H9 (cell line): Measurements from ENCODE around the gene RHBDD2. TPM values are rescaled to one million over a fixed set of nuclear protein-coding genes. Genes with fewer than 3 reads are reported as not detected.

Experiments used
- DNase-seq: peaks from one replicate; pipeline ENCODE4 v3.0.0-alpha.2; 2017
- H2AFZ ChIP-seq: one replicate; pipeline ENCODE4 v1.6.1; 2013; ENCODE audit warnings: mild to moderate bottlenecking, low read length, control low read depth, moderate library complexity
- H2AK5ac ChIP-seq: 2 replicates; pipeline ENCODE4 v1.6.1; 2013; ENCODE audit warnings: low read length, control low read depth, mixed read lengths; ENCODE audit not compliant: insufficient read length
- H2BK120ac ChIP-seq: one replicate; pipeline ENCODE4 v1.6.1; 2013; ENCODE audit warnings: low read depth, mild to moderate bottlenecking, low read length, control low read depth, inconsistent platforms; ENCODE audit not compliant: poor library complexity, severe bottlenecking
- H2BK12ac ChIP-seq: 2 replicates; pipeline ENCODE4 v1.6.1; 2013; ENCODE audit warnings: low read length, control low read depth, mixed read lengths, low read depth; ENCODE audit not compliant: insufficient read length
- H2BK15ac ChIP-seq: 2 replicates; pipeline ENCODE4 v1.6.1; 2013; ENCODE audit warnings: low read depth, low read length, control low read depth
- H2BK20ac ChIP-seq: one replicate; pipeline ENCODE4 v1.6.1; 2013; ENCODE audit warnings: low read depth, mild to moderate bottlenecking, low read length, control low read depth, inconsistent platforms; ENCODE audit not compliant: poor library complexity, severe bottlenecking
- H2BK5ac ChIP-seq: 2 replicates; pipeline ENCODE4 v1.6.1; 2013; ENCODE audit warnings: low read length, control low read depth, mixed read lengths; ENCODE audit not compliant: insufficient read length
- H3K14ac ChIP-seq: 2 replicates; pipeline ENCODE4 v1.6.1; 2013; ENCODE audit warnings: low read length, control low read depth; ENCODE audit not compliant: insufficient read depth
- H3K18ac ChIP-seq: 2 replicates; pipeline ENCODE4 v1.6.1; 2013; ENCODE audit warnings: low read depth, mild to moderate bottlenecking, mixed read lengths, low read length, control low read depth; ENCODE audit not compliant: insufficient read length
- H3K23ac ChIP-seq: 2 replicates; pipeline ENCODE4 v1.6.1; 2013; ENCODE audit warnings: low read length, control low read depth, mixed read lengths, low read depth; ENCODE audit not compliant: insufficient read length
- H3K23me2 ChIP-seq: 2 replicates; pipeline ENCODE4 v1.6.1; 2013; ENCODE audit warnings: low read depth, mild to moderate bottlenecking, mixed read lengths, low read length, control low read depth; ENCODE audit not compliant: insufficient read length, poor library complexity, severe bottlenecking
- H3K27ac ChIP-seq: 2 replicates; pipeline ENCODE4 v1.5.1; 2013; ENCODE audit warnings: low read length, control low read depth, mixed read lengths, low read depth; ENCODE audit not compliant: insufficient read length
- H3K27me3 ChIP-seq: 2 replicates; pipeline ENCODE4 v1.6.1; 2013; ENCODE audit warnings: low read length, control low read depth, inconsistent platforms; ENCODE audit not compliant: insufficient read depth
- H3K4ac ChIP-seq: 2 replicates; pipeline ENCODE4 v1.6.1; 2013; ENCODE audit warnings: low read depth, mild to moderate bottlenecking, control low read depth, inconsistent platforms, low read length, moderate library complexity
- H3K4me1 ChIP-seq: 2 replicates; pipeline ENCODE4 v1.6.1; 2013; ENCODE audit warnings: low read length, control low read depth, inconsistent platforms; ENCODE audit not compliant: insufficient read depth
- H3K4me2 ChIP-seq: 2 replicates; pipeline ENCODE4 v1.6.1; 2013; ENCODE audit warnings: low read length, control low read depth, mixed read lengths; ENCODE audit not compliant: insufficient read length, insufficient read depth
- H3K56ac ChIP-seq: 2 replicates; pipeline ENCODE4 v1.6.1; 2013; ENCODE audit warnings: low read depth, mild to moderate bottlenecking, mixed read lengths, low read length, control low read depth; ENCODE audit not compliant: insufficient read length
- H3K79me1 ChIP-seq: 2 replicates; pipeline ENCODE4 v1.6.1; 2013; ENCODE audit warnings: low read depth, mild to moderate bottlenecking, moderate library complexity, low read length, control low read depth, inconsistent platforms; ENCODE audit not compliant: insufficient read depth, poor library complexity, severe bottlenecking
- H3K79me2 ChIP-seq: 2 replicates; pipeline ENCODE4 v1.6.1; 2013; ENCODE audit warnings: low read length, control low read depth, inconsistent platforms; ENCODE audit not compliant: insufficient read depth
- H3K9ac ChIP-seq: 2 replicates; pipeline ENCODE4 v1.6.1; 2013; ENCODE audit warnings: low read length, control low read depth, mixed read lengths; ENCODE audit not compliant: insufficient read length; ENCODE audit errors: extremely low read depth
- H3K9me3 ChIP-seq: one replicate; pipeline ENCODE4 v1.6.1; 2013; ENCODE audit warnings: low read depth, low read length, inconsistent platforms; ENCODE audit not compliant: control insufficient read depth
- H3T11ph ChIP-seq: one replicate; pipeline ENCODE4 v1.6.1; 2013; ENCODE audit warnings: mild to moderate bottlenecking, low read length, control low read depth, inconsistent platforms
- H4K20me1 ChIP-seq: one replicate; pipeline ENCODE4 v1.6.1; 2013; ENCODE audit not compliant: control insufficient read depth, insufficient read length, insufficient read depth
- H4K5ac ChIP-seq: 2 replicates; pipeline ENCODE4 v1.6.1; 2013; ENCODE audit warnings: low read depth, mild to moderate bottlenecking, mixed read lengths, low read length, control low read depth; ENCODE audit not compliant: insufficient read length
- H4K8ac ChIP-seq: replicated peaks from 2 replicates; pipeline ENCODE4 v1.6.1; 2013; ENCODE audit warnings: low read length, control low read depth, mixed read lengths, low read depth; ENCODE audit not compliant: insufficient read length
- H4K91ac ChIP-seq: 2 replicates; pipeline ENCODE4 v1.6.1; 2013; ENCODE audit warnings: low read depth, mild to moderate bottlenecking, moderate library complexity, mixed read lengths, low read length, control low read depth; ENCODE audit not compliant: insufficient read length
- H3K27ac Mint-ChIP-seq, 3 experiments: 2 replicates in 2 of 3; 3 replicates in 1 of 3; pipeline ENCODE4 v1.8.0; 2020 to 2021; ENCODE audit warnings: mixed read lengths in 3 of 3, mild to moderate bottlenecking in 1 of 3, moderate library complexity in 1 of 3
- H3K27me3 Mint-ChIP-seq: 2 replicates; pipeline ENCODE4 v1.8.0; 2021; ENCODE audit warnings: low read depth, mild to moderate bottlenecking, moderate library complexity, mixed read lengths
- H3K36me3 Mint-ChIP-seq, 3 experiments: 2 replicates in 2 of 3; 3 replicates in 1 of 3; pipeline ENCODE4 v1.8.0; 2020 to 2021; ENCODE audit warnings: low read depth in 3 of 3, mixed read lengths in 3 of 3; ENCODE audit not compliant: insufficient read depth in 1 of 3
- H3K4me1 Mint-ChIP-seq, 2 experiments: 2 replicates each; pipeline ENCODE4 v1.8.0; 2020; ENCODE audit warnings: mixed read lengths in 2 of 2
- H3K4me3 Mint-ChIP-seq, 2 experiments: 2 replicates in 1 of 2; 3 replicates in 1 of 2; pipeline ENCODE4 v1.8.0; 2020 to 2021; ENCODE audit warnings: mild to moderate bottlenecking in 2 of 2, mixed read lengths in 2 of 2, moderate library complexity in 1 of 2
- H3K9me3 Mint-ChIP-seq, 2 experiments: 2 replicates in 1 of 2; 3 replicates in 1 of 2; pipeline ENCODE4 v1.8.0; 2020; ENCODE audit warnings: mild to moderate bottlenecking in 2 of 2, mixed read lengths in 2 of 2, moderate library complexity in 1 of 2
- WGBS: extraction: QIAGEN DNeasy Blood & Tissue Kit; methylation state at CpG from one replicate; pipeline ENCODE4 v1.1.7; 2013; ENCODE audit warnings: missing lambda C conversion rate, low lambda C conversion rate, mixed read lengths; ENCODE audit not compliant: insufficient read length; ENCODE audit errors: extremely low coverage; 5-methylcytosine and 5-hydroxymethylcytosine counted together
- total RNA-seq: library from RNA; stranded (reverse); gene quantifications from 2 replicates; pipeline ENCODE4 v1.2.1, GENCODE V29; 2021
- TF ChIP-seq, protein P1 (sequence below): fragments of 200-600 bp; sonication (generic); conservative IDR thresholded peaks from 3 replicates; pipeline ENCODE4 v1.8.0; 2021; ENCODE audit warnings: antibody characterized with exemption, mild to moderate bottlenecking

RHBDD2 gene
- total RNA-seq, 1 experiment from 2014 or later, result 30.0 TPM

DNA sequence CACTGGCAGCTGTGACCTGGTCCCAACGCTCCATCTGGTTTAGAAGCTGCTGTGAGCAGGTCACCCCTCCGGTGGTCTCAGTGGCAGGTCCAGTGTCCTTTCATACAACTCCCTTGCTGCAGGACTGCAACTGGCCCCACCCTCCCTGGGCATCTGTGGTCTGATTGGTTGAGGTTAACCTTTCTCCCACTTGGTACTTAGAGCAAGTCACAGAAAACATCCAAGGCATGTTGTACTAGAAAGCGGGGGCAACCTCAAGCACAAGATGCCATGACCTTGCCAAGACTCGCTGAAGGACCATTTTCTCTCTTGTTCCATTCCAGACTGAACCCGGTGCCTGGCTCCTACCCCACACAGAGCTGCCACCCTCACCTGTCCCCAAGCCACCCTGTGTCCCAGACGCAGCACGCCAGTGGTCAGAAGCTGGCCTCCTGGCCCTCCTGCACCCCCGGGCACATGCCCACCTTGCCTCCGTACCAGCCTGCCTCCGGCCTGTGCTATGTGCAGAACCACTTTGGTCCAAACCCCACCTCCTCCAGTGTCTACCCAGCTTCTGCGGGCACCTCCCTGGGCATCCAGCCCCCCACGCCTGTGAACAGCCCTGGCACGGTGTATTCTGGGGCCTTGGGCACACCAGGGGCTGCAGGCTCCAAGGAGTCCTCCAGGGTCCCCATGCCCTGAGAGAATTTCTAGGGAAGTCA is 9.0 kb downstream of the RHBDD2 start:
- no peaks in the 10 kb centered on the region for H3K27me3 Mint-ChIP-seq
- Histone ChIP-seq H3K23me2 (no peaks in the 10 kb centered on the region), H2BK5ac (no peak overlapping the region), H3T11ph (no peak overlapping the region), H3K14ac (no peak overlapping the region), H3K23ac (no peak overlapping the region), H3K9ac (no peak overlapping the region), H2AFZ (no peak overlapping the region), H3K56ac (no peak overlapping the region), H2BK15ac (no peak overlapping the region), H3K27me3 (no peaks in the 10 kb centered on the region), H4K20me1 (no peaks in the 10 kb centered on the region), H3K18ac (no peak overlapping the region), H3K4ac (no peak overlapping the region), H2BK12ac (no peak overlapping the region), H3K4me1 (no peaks in the 10 kb centered on the region), H3K79me2 (no peaks in the 10 kb centered on the region), H2BK20ac (no peak overlapping the region), H3K4me2 (no peak overlapping the region), H4K8ac (no peak overlapping the region), H4K91ac (no peak overlapping the region), H3K27ac (no peak overlapping the region), H2AK5ac (no peak overlapping the region), H3K79me1 (no peaks in the 10 kb centered on the region), H3K9me3 (no peaks in the 10 kb centered on the region), H4K5ac (no peak overlapping the region), H2BK120ac (no peak overlapping the region)
- H3K36me3 Mint-ChIP-seq, result peaks cover 40 to 59% (median 55%) of the 10 kb centered on the region in 3 experiments
- TF ChIP-seq, protein P1, sequence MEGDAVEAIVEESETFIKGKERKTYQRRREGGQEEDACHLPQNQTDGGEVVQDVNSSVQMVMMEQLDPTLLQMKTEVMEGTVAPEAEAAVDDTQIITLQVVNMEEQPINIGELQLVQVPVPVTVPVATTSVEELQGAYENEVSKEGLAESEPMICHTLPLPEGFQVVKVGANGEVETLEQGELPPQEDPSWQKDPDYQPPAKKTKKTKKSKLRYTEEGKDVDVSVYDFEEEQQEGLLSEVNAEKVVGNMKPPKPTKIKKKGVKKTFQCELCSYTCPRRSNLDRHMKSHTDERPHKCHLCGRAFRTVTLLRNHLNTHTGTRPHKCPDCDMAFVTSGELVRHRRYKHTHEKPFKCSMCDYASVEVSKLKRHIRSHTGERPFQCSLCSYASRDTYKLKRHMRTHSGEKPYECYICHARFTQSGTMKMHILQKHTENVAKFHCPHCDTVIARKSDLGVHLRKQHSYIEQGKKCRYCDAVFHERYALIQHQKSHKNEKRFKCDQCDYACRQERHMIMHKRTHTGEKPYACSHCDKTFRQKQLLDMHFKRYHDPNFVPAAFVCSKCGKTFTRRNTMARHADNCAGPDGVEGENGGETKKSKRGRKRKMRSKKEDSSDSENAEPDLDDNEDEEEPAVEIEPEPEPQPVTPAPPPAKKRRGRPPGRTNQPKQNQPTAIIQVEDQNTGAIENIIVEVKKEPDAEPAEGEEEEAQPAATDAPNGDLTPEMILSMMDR, result no peak
- DNase-seq, result no peak
- no peaks in the 10 kb centered on the region for H3K9me3 Mint-ChIP-seq
- no CpG with 5 or more reads among the region's 13 CpGs for WGBS
- peaks cover 2 to 3% of the 10 kb centered on the region in 2 experiments; a peak in 2 of 4 replicates for H3K4me1 Mint-ChIP-seq
- no peak overlapping the region for H3K4me3 Mint-ChIP-seq
- no peak overlapping the region for H3K27ac Mint-ChIP-seq
